ENCODE results near the gene ATP9A. TPM values are rescaled to one million over a fixed set of nuclear protein-coding genes. Genes with fewer than 3 reads are reported as not detected.

ATP9A gene
- total RNA-seq, 1 donor from 2014 or later = 23.1 TPM

DNA sequence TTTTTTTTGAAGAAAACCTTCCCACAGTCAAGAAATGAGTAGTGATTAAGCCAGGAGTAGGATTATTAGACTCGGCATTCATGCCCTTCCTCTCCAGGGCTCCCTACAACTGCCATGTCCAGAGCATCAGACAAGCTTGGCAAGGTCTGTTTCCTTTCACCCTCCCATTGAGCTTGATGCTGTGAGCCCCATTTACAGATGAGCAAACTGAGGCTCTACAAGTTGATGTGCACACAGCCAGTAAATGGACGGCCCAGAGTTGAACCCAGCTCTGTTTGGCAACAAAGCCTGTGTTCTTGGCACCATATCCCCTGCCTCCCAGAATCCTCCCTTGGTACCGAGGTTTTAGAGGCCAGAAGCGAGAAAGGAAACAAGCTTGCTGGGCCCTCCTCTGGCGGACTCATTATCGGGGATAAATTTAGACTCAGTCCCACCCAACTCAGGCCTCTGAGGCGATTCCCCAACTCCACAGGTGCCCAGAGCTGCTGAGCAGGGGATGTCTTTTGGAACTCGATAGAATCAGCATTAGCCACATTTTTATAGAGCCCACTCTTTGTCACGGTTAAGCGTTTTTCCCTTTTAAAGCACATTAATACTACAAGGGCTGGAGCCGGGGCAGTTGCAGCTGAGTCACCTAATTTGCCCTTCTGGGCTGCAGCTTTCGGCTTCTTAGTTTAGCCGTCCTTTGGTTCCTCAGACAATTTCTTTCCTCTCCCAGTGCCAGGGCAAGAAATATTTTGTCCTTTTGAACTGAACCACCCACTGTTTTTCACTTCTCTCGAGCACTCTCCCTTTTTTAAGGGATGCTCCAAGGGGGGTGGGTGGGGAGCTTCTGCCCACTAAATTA, 202.7 kb downstream of the ATP9A start:
- no peaks in the 10 kb centered on the region for H3K9me3 ChIP-seq
- no peak for TF ChIP-seq CTCF (IDR thresholded peaks at IDR 0.05)
- H3K4me3 ChIP-seq = no peak overlapping the region
- intact Hi-C loops (cut with DNase I) = no loop called here
- ATAC-seq = no peak
- peaks cover 53% of the 10 kb centered on the region for H3K27me3 ChIP-seq (ENCODE audit: low read depth)
- H3K36me3 ChIP-seq = no peaks in the 10 kb centered on the region
- H3K4me1 ChIP-seq = peaks cover 31% of the 10 kb centered on the region
- no peak overlapping the region for H3K27ac ChIP-seq
- no peak for DNase-seq

- peaks cover 34% of the 10 kb centered on the region for H3K4me1 ChIP-seq
- intact Hi-C loops (cut with DNase I) = no loop called here
- no peak for TF ChIP-seq CTCF (IDR thresholded peaks at IDR 0.05)
- H3K36me3 ChIP-seq = no peaks in the 10 kb centered on the region
- H3K27ac ChIP-seq = peak overlapping the region; percentile 84
- no peaks in the 10 kb centered on the region for H3K9me3 ChIP-seq
- H3K4me3 ChIP-seq = peak overlapping the region; percentile 55
- DNase-seq (peak; percentile 51), ATAC-seq (peak; percentile 51 to 70)
- peaks cover 58% of the 10 kb centered on the region for H3K27me3 ChIP-seq (ENCODE audit: low read depth)
Measured at GRCh38 chr20:51563486-51564332, 204.5 kb downstream of the ATP9A start.

- ATAC-seq = no peak
- Histone ChIP-seq H3K27ac (peak overlapping the region; percentile 84), H3K4me1 (peaks cover 34% of the 10 kb centered on the region), H3K4me3 (peak overlapping the region; percentile 55), H3K27me3 (ENCODE audit: low read depth) (peaks cover 55% of the 10 kb centered on the region), H3K9me3 (no peaks in the 10 kb centered on the region), H3K36me3 (no peaks in the 10 kb centered on the region)
- TF ChIP-seq CTCF (IDR thresholded peaks at IDR 0.05) = no peak
- DNase-seq = no peak
- intact Hi-C loops (cut with DNase I) = no loop called here
Measured at GRCh38 chr20:51563174-51563485, 205.1 kb downstream of the ATP9A start.

DNA sequence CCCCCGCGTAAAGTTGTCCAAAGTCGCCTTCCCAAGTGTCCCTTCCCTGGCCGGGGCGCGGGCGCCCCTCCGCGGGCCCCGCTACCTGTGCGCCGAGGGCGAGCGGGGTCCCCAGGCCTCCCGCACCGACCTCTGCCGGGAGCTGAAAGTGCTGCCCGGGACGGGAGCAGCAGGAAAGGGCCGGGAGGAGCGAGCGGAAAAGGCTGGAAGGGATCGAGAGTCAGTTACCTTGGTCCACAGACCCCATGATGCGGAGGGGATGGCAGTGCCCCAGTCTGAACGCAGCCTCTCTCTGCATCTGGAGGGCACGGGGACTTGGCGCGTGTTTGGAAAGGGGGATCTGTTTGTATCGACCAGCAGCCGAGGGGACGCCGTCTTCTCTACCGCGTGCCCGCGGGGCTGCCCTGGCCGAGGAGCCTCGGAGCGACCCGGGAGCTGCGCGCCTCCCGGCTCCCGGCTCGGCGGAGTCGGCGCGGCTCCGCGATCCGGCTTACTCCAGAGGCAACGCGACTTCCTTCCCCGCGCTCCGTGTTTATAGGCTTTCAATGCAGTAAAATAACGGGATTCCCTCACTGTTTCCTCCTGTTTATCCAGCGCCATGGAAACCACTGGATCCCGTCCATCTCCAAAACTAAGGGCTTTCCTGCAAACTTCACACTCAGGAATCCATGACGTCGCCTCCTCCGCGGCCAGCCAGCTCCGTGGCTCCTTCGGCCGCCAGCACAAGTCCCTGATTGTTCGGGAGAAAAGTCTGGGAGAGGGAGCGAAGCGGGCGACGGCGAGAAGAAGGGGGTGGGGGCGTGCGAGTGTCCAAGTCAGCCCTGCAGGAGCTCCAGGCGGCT, 205.6 kb downstream of the ATP9A start:
- peak; percentile 21 for TF ChIP-seq CTCF (IDR thresholded peaks at IDR 0.05)
- Histone ChIP-seq H3K9me3 (no peaks in the 10 kb centered on the region), H3K27ac (peak overlapping the region; percentile 84), H3K36me3 (no peaks in the 10 kb centered on the region), H3K4me1 (peaks cover 34% of the 10 kb centered on the region), H3K4me3 (peak overlapping the region; percentile 55), H3K27me3 (ENCODE audit: low read depth) (peaks cover 51% of the 10 kb centered on the region)
- DNase-seq (peak; percentile 55), ATAC-seq (peak; percentile 74 to 85)
- intact Hi-C loops (cut with DNase I) = no loop called here

DNA sequence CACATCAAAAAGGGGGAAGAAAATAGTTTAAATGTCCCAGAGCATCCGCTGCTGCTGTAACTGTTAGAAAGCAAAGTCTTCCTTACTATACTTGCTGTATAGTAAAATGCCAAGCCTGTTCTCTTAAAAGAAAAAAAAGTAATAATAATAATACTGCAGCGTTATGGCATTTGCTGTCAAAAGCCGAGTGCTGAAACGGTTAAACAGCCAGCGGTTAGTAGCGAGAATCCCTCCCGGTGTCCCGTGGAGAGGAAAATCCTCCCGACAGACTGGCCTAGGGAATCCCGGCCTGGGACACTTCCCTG, 206.2 kb downstream of the ATP9A start:
- Histone ChIP-seq H3K4me3 (peak overlapping the region; percentile 55), H3K27me3 (ENCODE audit: low read depth) (peaks cover 51% of the 10 kb centered on the region), H3K27ac (peak overlapping the region; percentile 84), H3K4me1 (peaks cover 34% of the 10 kb centered on the region), H3K9me3 (no peaks in the 10 kb centered on the region), H3K36me3 (no peaks in the 10 kb centered on the region)
- TF ChIP-seq CTCF (IDR thresholded peaks at IDR 0.05) = no peak
- ATAC-seq (no peak), DNase-seq (no peak)
- intact Hi-C loops (cut with DNase I) = no loop called here

Measured in lower lobe of right lung (tissue), 2 donors.